ENCODE measurements around the gene WIPF3.

WIPF3 gene, protein sequence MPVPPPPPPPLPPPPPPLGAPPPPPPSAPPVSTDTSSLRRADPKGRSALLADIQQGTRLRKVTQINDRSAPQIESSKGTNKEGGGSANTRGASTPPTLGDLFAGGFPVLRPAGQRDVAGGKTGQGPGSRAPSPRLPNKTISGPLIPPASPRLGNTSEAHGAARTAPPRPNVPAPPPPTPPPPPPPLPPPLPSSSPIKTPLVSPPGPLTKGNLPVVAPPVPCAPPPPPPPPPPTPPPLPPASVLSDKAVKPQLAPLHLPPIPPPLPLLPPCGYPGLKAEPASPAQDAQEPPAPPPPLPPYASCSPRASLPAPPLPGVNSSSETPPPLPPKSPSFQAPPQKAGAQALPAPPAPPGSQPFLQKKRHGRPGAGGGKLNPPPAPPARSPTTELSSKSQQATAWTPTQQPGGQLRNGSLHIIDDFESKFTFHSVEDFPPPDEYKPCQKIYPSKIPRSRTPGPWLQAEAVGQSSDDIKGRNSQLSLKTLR

DNA sequence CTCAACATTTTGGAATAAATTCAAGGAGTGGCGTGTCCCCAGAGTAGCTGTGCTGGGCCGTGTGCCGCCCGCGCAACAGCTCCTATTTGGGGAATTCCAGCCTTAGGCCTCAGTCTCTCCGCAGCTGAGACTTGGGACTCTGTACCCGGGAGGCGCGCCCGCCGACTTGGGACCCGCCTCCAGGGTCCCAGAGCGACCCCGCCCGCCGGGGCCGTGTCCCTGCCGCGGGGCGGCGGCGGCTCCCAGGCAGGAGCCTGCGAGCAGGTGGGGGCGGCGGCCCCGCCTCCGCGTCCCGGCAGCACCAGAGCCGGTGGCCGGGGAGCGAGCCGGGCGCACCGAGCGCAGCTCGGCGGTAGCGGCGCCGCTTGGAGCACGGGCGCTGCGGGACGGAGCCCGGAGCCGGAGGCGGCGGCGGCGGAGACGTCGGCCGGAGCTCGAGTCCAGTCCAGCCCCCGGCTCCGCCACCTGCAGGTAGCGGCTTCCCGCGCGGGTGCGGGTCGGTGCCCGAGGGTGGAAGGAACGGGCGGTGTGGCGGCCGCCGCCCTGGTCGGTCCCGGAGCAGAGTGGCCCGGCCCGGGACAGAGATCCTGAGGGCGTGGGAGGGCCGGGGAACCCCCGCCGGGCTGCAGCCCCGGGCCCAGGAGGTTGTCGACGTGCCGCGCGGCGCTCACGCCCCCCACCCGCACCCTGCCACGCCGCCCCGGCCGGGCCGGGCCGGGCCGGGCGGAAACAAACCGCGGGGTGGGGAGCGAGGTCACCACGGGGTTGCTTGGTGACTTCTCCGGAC, at the start of gene WIPF3:
Gene WIPF3 (plus strand): TSS at position 301 of the 787 bp plus-strand sequence. CDS start 28,217 bp downstream, outside the sequence.
- peak; percentile 65 for DNase-seq

DNA sequence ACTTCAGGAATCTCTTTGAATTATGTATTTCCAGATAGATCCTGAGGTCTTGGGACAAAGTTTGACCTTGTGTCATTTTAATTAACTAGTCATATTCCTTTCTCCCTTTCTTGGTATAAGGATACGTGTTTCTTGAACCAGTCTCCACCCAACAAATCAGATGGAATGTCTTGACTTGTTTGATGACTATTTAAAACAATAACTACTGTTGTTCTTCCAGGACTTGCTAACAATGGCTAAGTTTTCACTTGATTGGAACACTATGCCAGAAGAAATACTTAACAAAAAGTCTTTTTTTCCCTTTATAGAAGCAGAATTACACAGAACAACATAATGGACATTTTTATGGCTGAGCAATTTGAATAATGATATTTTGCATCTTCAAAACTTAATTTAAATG, 43.0 kb upstream of the WIPF3 start:
- no peak for DNase-seq

DNA sequence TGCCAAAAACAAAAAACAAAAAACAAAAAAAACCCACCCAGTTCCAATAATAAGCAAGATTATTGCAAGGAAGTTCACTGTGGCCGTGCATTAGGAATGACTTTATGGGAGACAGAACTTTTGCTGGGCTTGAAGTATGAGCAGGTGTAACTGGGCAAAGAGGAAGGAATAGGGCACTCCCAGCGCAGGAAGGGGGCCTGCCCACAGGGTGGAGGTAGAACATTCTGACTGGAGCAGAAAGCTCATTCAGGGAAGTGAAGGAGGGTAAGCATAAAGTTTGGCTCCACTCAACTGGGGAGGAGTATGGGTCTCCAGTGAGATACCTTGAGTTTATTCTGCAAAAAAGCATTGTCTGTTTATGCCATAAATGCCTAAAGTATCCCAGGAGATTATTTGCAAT, 42.1 kb upstream of the WIPF3 start:
- DNase-seq: no peak

DNA sequence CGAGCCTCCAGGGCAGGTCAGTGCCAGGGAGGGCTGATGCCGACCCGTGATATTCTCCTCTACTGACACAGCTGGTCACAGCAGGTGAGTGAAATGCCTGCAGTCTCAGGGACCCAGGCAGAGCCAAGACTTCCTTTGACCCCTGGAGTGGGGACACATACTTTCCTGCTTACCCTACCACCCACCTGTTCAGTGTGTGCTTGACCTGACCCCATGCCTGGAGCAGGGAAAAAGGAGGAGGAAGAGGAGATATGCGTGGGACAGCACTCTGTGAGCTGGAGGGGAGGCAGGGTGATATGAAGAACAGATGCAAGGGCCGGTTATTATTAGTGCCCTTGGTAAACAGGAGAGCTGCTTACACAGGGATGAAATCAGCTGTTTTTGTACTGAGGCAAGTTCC, 40.8 kb upstream of the WIPF3 start:
- no peak for DNase-seq

DNA sequence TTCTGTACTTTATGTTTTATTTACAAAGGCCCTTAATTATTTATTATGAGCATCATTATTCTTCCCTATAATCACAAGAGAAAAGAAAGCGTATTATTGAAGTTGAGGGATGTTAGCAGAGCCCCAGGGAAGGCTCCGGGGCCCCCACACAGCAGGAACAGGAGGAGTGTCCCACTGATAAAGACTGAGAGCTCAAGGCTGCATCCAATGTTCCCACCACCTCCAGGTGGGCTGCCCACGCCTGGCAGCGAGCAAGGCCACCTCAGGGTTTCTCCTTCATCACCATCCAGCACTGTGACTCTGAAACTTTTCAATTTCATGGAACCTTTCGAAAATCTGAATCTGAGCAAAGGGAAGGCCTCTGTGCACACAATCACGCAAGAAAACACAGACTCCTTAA, 35.9 kb upstream of the WIPF3 start:
- no peak for DNase-seq

DNA sequence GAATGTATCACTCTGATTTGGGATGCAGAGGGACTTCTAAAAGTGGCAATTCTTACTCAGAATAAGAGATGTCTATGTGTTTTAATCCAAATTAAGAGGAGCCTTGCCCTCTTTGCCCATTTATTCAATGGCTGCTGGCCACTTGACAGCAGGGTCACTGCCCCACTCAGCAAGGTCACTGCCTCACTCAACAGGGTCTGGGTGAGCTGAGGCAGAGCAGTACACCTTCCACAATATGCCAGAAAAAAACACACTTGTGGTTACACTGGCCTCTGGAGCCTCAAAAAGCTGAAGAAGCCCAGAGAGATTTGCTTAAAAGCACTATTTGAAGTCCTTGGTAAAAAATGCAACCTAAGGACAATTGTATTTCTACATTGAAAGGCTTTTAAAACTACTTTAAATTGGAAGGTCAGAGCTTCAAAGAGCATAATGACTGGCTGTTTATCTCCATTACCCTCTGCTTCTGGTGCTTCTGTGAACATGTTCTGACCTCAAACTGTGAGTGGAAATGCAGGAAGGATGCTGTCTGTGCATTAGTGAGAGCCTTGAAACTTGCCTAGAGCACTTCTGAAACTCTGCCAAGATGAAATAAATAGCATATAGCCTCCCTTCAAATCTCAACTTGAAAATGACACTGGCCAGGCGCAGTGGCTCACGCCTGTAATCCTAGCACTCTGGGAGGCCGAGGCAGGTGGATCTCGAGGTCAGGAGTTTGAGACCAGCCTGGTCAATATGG, 35.1 kb upstream of the WIPF3 start:
- DNase-seq: no peak

DNA sequence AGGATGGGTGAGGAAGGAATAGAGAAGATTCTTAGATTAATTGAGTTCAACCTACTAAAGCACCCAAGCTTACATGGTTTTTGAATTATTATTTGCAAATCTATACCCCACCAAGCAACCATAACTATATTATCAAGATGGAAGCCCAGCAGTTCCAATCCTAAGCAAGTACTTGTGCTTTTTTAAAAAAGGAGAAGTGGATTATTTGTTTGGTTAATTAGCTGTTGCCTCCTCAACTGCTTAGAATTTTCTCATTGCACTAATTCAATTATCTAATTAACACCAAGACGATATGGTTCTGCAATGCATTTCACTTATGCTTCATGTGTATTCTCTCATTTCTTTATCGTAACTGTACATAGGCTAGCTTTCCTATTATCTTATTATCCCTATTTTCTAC, 27.3 kb upstream of the WIPF3 start:
- no peak for DNase-seq

DNA sequence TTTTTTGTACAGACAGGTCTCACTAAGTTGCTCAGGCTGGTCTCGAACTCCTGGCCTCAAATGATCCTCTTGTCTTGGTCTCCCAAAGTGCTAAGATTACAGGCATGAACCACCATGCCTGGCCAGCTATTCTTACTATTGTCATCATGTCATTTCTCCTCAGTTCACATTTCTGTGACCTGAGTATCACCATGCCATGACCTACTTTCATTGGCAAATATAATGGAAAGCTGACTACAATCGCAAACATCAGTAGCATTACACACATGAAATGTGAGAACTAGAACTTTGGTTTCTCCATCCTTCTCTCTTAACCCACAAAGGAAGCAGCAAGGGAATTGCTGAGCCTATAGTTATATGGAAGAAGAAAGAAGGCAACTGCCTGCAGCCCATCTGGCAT, 26.0 kb upstream of the WIPF3 start:
- no peak for DNase-seq

DNA sequence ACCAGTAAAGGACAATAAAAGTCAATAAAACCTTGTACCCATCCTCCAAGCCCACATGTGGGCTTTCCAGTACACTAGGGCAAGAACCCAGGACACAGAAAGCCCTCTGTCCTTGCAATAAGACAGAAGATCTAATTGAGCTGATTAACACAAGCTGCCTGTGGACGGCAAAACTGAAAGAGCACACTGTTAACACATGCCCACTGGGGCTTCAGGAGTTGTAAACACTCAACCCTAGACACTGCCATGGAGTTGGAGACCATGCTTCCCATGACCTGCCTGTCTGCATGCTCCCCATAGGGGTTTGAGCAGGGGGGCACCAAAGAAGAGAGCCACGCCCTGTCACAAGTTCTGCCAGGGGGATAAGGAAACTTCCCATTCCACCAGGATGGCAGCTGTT, 22.6 kb upstream of the WIPF3 start:
- DNase-seq: no peak

DNA sequence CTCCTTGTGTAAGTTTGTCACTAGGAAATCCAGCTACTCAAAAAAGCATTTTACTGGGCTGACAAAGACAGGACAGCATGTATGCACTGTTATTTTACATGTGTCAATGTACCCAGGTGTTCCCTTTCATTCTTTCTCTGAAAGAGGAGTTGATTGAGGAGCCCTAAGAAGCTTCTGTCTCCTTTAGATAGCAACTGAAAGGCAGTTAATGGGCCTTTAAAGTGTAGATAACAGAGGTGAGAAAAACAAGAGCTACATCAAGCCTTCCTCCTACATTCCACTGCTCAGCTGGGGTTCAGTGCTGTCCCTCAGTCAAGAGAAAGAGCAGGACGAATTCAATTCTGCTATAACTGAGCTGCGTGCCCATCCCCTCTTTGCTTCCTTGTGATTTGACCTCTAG, 12.8 kb upstream of the WIPF3 start:
- DNase-seq: no peak

DNA sequence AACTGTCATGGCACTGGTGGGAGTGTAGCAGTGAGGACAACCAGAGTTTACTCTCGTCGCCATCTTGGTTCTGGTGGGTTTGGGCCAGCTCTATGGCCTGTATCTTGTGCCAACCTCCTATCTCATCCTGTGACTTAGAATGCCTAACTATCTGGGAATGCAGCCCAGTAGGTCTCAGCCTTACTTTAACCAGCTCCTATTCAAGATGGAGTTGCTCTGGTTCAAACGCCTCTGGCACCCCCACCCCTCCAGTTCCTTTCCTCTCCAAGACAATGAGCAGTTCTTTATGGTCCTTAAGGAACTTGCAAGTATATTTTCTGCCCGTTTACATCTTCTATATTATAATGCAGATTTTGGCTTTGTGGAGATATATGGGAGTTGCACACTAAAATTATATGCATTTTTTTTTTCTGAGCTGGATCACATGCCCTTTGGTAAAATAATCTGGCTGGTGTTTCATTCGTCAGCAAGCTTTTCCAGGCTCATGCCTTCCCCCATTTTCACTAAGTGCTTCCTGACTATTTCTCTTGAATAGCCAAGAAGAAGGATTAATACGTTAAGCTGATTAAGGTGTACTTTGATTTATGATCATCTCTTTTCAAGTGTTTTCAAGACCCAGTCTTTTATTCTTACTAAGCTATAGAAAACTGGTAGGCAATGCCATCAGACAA, 11.2 kb upstream of the WIPF3 start:
- no peak for DNase-seq

DNA sequence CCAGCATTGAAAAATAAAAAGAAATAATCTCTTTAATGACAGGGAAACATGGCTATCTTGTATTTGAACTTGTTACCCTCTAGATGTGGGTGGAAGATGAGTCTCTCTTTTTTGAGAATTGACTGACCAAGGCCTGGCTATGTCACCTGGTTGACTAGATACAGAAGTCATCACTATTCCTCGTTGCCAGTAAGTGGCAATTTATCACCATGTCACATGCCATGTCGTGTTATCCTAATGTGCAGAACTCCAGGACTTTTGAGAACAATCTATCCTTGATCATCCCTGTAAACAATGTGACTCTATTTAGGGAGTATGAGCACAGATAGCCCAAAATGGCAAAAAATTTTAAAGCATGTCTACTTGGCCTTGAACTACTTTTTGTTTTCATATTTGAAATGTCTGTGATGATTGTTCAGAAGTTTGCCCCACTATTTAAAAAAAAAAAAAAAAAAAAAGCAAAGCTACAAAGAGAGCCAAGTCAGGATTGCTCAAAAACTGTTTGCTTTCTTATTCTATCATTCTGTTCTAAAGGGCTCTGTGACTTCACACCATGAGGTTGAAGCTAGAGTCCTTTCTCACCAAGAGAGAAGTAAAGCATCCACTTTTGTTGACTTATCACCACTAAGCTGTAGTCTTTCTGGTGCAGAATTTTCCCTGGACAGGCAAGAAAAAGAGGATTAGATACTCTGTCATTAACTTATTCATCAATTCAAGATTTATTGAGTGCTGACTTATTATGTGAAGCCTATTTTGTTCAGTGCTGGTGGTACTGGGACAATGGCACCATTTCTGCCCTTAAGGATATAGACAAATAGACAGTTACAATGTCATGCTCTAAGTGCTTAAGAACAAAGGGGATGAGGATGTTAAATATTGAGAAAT, 10.4 kb upstream of the WIPF3 start:
- no peak for DNase-seq

DNA sequence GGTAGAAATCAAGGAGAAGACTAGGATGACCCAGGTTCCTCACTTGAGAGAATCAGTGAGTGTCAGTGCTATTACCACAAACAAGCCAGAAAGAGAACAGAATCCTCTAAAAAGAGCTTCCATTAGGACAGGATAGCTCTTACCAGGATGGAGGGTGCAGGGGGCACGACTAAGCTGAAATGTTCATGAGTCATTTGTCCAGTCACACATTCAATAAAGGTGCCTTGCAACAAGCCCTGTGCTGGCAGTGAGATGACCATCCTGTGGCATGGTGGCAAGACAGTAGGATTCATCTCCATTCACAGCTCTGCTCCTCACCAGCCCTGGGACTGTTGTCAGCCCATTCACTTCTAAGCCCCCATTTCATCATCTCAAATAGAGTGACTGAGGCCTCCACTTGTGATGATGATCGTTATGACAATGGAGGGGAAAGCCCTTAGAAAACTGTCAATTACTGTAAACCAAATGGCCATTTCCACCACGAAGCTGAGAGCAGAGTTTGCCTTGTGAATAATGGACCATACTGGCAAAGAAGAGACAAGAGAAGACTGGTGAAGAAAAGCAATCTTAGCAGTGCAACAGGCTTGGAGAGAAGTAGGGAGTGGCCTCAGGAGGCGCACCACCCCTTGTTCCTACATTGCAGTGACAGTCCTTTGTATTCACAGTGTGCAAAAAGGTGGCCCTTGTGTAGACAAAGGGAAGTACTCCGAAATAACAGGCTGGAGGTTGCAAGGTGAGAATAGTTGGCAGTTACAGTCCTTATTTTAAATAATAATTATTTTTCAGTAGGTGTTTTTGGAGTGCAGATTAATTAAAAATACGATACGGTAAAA, 9.0 kb upstream of the WIPF3 start:
- DNase-seq: no peak

DNA sequence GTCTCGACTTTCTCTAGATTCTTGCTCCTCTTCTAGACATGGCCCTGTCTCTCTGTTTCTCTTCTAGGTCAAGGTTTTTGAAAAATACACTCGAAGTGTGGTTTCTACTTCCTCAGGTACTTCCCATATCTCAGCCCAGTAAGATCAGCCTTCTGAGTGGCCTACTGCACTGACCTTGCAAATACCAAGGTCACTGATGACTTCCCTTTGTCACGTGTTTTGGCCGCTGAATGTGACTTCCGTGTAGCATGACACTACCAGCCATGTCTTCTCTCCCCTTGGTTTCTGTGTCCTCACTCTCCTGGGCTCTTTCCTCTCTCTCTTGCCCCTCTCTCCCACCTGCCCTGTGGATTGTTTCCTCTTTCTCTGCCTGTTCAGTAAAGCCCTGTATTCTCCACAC, 7.9 kb upstream of the WIPF3 start:
- DNase-seq: no peak

DNA sequence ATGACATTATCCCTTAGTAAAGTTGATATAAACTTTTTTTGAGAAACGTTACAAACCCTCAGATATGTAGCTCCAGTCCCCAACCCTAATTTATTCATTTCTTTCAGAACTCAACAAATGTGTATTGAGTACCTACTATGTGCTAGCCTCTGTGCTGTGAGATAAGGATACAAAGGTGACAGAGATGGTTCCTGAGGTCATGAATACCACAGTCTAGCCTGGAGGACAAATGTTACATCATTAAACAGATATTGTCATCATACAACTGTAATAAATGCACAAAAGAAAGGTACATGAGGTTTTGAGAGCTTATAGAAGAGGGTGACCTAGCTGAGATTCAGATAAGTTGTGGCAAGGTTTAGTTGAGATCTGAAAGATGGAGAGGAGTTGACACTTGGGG, 4.4 kb upstream of the WIPF3 start:
- DNase-seq: no peak

DNA sequence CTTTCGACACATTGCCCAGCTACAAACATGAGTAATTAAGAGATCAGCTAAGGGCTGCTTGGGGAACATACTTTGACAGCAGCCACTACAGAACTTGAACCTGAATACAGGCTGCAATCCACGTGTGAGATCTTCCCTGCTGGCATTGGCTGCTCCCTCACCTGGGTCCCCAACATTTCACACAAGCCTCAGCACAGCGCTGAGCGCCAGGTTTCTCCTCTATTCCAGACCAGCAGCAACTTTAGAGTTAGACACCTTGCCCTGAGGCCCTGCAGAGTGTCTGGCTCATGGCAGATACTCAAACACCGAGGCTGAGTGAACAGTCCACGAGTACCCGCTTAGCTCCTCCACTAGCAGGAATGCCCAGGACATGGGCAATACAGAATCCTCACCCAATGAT, 1.3 kb upstream of the WIPF3 start:
- no peak for DNase-seq

DNA sequence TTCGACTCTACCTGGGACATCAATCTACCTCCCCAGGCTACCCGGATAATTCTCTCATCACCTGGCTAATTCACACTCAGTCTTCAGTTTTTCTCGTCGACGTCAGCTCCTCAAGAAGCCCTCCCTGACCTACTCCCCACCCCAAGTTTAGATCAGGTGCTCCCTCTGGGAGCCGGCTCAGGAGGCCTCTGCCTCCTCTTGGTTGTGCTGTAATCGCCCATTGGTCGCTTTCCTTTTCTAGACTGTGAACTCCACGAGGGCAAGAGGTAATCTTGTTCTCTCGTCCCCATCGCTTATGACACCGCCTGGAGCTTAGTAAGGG, 461 bp upstream of the WIPF3 start:
- DNase-seq: peak; percentile 49

DNA sequence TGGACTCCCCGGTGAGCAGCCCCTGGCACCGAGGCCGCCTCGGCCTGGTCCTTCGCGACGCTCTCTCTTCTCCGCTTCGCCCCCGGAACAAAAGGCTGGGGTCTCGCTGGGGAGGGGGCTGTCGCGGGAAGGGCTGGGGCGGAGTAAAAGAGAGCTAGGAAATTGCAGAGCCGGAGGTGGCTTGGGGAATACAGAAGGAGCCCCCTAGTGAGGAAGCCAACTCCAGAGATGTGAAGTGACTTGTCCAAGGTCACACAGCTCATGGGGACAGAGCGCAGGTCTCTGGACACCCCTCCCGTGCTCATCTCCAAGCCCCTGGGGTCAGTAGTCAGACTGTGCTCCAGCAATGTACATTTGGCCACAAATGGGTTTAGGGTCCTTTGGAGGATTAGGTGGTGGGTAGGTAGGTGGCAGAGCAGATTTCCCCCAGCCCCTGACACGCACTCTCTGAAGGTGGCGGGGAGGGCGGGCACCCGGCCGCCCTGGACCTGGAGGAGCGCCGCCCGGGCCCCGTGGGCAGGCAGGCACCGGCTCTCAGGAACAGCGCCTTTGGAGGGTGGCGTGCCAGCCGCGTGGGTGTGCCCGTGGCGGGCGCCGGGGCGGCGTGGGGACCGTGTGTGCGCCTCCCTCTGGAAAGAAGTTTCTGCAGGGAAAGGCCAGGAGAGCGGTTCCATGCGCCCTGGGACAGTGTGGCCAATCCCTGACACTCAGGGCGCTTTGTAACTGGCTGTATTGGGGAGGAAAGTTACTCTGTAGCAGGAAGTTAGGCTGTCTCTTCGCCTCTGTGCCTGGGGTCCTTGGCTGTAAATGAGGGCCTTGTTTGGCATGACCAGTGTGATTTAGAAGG, 910 bp downstream of the WIPF3 start:
- DNase-seq: peak; percentile 34

DNA sequence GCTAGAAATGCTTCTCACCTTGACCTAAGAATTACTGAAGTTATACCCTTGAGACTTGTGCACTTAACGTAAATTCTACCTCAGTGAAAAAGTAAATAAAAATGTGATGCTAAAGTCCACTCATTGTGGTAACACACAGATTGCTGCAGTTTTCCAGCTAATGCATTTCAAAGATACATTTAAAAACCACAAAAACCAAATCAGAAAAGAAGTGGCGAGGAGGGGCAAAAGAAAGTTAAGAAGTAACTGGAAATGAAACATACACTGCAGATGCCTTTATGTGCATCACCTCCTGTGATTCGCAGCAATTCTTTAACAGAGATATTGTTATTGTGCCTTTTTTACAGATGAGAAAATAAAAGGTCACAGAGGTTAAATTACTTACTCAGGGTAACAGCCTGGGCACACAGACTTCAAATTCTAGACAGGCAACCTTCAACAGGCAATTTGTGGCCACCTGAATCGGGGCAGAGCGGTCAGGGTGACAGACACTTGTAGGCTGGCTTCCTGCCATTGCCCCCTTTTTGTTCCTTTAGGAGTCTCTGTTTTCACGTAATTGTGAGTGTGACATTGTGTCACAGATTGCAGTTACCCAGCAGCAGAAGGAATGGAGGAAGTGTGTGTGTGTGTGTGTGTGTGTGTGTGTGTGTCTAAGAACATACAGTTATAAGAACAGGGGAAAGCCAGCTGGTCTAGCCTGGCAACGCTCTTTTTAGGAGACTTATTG, 1.9 kb downstream of the WIPF3 start:
- DNase-seq: no peak
